Stimulated activated CD8-positive, alpha-beta memory T cell treated with anti-CD3 and anti-CD28 coated beads, Interleukin-7, amount 100 ng/mL, for 4 hours (primary cell): Measurements from ENCODE around the gene ULK4.
"Not testable (repeated sequence)": the region's sequence is repeated elsewhere in the genome, so short reads cannot be mapped to it uniquely, and the experiment has no call there.

Experiments used
- DNase-seq, 2 donors: peaks; one replicate each; pipeline ENCODE4 v3.0.0-alpha.2; 2020; ENCODE audit warnings: low read depth in 2 of 2

ULK4 gene

GRCh38 chr3:41768363-41768762, 193.5 kb downstream of the ULK4 start:
- no peak for DNase-seq

- not testable (repeated sequence) for DNase-seq
These were observed 199.0 kb downstream of the ULK4 start for GRCh38 chr3:41762867-41763266.

GRCh38 chr3:41753651-41754050, 208.3 kb downstream of the ULK4 start:
- no peak for DNase-seq

- no peak for DNase-seq
These were observed 210.3 kb downstream of the ULK4 start for GRCh38 chr3:41751597-41751996.

GRCh38 chr3:41749988-41750387, 211.9 kb downstream of the ULK4 start:
- DNase-seq: no peak

- no peak for DNase-seq
These were observed 215.7 kb downstream of the ULK4 start for GRCh38 chr3:41746215-41746614.

GRCh38 chr3:41742121-41742520, 219.8 kb downstream of the ULK4 start:
- DNase-seq: no peak

- DNase-seq: no peak
These were observed 221.5 kb downstream of the ULK4 start for GRCh38 chr3:41740374-41740886.

- no peak for DNase-seq
These were observed 235.0 kb downstream of the ULK4 start for GRCh38 chr3:41726891-41727290.

- DNase-seq: no peak
These were observed 244.3 kb downstream of the ULK4 start for GRCh38 chr3:41717641-41718040.

- no peak for DNase-seq
These were observed 245.4 kb downstream of the ULK4 start for GRCh38 chr3:41716471-41716870.

- DNase-seq: no peak
These were observed 246.5 kb downstream of the ULK4 start for GRCh38 chr3:41715376-41715775.

- DNase-seq: no peak
These were observed 250.3 kb downstream of the ULK4 start for GRCh38 chr3:41711651-41712050.

GRCh38 chr3:41710646-41711388, 251.1 kb downstream of the ULK4 start:
- no peak for DNase-seq

- DNase-seq: not testable (repeated sequence)
These were observed 252.7 kb downstream of the ULK4 start for GRCh38 chr3:41709213-41709612.

- DNase-seq: no peak
These were observed 253.7 kb downstream of the ULK4 start for GRCh38 chr3:41708176-41708575.

- no peak for DNase-seq
These were observed 256.0 kb downstream of the ULK4 start for GRCh38 chr3:41705893-41706292.

- no peak for DNase-seq
These were observed 260.7 kb downstream of the ULK4 start for GRCh38 chr3:41701191-41701698.

GRCh38 chr3:41700155-41700554, 261.7 kb downstream of the ULK4 start:
- DNase-seq: no peak

- no peak for DNase-seq
These were observed 263.0 kb downstream of the ULK4 start for GRCh38 chr3:41698898-41699297.

GRCh38 chr3:41697702-41698101, 264.2 kb downstream of the ULK4 start:
- no peak for DNase-seq

GRCh38 chr3:41695806-41696205, 266.1 kb downstream of the ULK4 start:
- DNase-seq: not testable (repeated sequence)

- DNase-seq: no peak
These were observed 268.1 kb downstream of the ULK4 start for GRCh38 chr3:41693799-41694198.
